Subcutaneous abdominal adipose tissue (tissue), 5 donors: ENCODE data around the gene SULT1A1.
"Not testable (repeated sequence)": the region's sequence is repeated elsewhere in the genome, so short reads cannot be mapped to it uniquely, and the experiment has no call there.

Experiments used
- H3K27ac ChIP-seq: one replicate; pipeline ENCODE4 v1.7.0; 2013; ENCODE audit warnings: low read depth, mild to moderate bottlenecking, inconsistent platforms, low read length, moderate library complexity
- H3K27me3 ChIP-seq, 5 donors: one replicate each; pipeline ENCODE4 v1.7.0; 2013; ENCODE audit warnings: low read length in 5 of 5, inconsistent platforms in 1 of 5; ENCODE audit not compliant: control insufficient read depth in 5 of 5, insufficient read depth in 4 of 5
- H3K36me3 ChIP-seq, 5 donors: one replicate each; pipeline ENCODE4 v1.7.0; 2013; ENCODE audit warnings: low read length in 5 of 5; ENCODE audit not compliant: control insufficient read depth in 5 of 5, insufficient read depth in 5 of 5
- H3K4me1 ChIP-seq, 5 donors: one replicate each; pipeline ENCODE4 v1.7.0; 2013; ENCODE audit warnings: low read length in 5 of 5, mild to moderate bottlenecking in 3 of 5, moderate library complexity in 1 of 5; ENCODE audit not compliant: control insufficient read depth in 5 of 5, insufficient read depth in 5 of 5
- H3K4me3 ChIP-seq, 5 donors: one replicate each; pipeline ENCODE4 v1.7.0; 2013; ENCODE audit warnings: low read length in 5 of 5, low read depth in 1 of 5
- H3K9ac ChIP-seq, 5 donors: one replicate each; pipeline ENCODE4 v1.7.0; 2013; ENCODE audit warnings: low read length in 5 of 5, mild to moderate bottlenecking in 4 of 5, moderate library complexity in 3 of 5
- H3K9me3 ChIP-seq, 5 donors: one replicate each; pipeline ENCODE4 v1.7.0; 2013; ENCODE audit warnings: low read length in 5 of 5; ENCODE audit not compliant: control insufficient read depth in 5 of 5
- donor health status: healthy.
- donor health status: healthy.
- donor health status: healthy.
- donor health status: healthy.
- donor health status: healthy.

The SULT1A1 gene

DNA sequence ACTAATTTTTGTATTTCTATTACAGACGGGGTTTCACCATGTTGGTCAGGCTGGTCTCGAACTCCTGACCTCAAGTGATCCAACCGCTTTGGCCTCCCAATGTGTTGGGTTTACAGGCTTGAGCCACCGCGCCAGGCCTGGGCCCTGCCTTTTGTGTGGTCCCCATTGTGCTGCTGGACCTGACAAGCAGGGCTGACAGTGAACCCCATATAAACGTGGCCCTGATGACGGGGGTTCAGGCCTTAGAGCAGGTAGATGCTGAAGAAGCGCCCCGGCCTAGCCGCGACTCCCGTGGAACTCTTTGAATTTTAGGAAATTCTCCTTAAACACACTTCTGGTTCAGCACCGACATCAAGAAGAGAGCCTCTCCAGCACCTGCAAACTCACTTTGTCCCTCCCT is 8.3 kb downstream of the SULT1A1 start:
- Histone ChIP-seq H3K36me3 (peaks cover 0 to 17% (median 3%) of the 10 kb centered on the region in 5 donors), H3K4me1 (peaks cover 0 to 16% (median 13%) of the 10 kb centered on the region in 5 donors)
- H3K9ac ChIP-seq, H3K4me3 ChIP-seq, H3K27me3 ChIP-seq, H3K9me3 ChIP-seq, H3K27ac ChIP-seq: not testable (repeated sequence)

- Histone ChIP-seq H3K36me3 (peaks cover 0 to 11% (median 2%) of the 10 kb centered on the region in 5 donors), H3K4me1 (peaks cover 0 to 22% (median 20%) of the 10 kb centered on the region in 5 donors)
- not testable (repeated sequence) for H3K27ac ChIP-seq, H3K9me3 ChIP-seq, H3K27me3 ChIP-seq, H3K9ac ChIP-seq, H3K4me3 ChIP-seq
Observed at GRCh38 chr16:28600965-28601364, 8.9 kb downstream of the SULT1A1 start.

DNA sequence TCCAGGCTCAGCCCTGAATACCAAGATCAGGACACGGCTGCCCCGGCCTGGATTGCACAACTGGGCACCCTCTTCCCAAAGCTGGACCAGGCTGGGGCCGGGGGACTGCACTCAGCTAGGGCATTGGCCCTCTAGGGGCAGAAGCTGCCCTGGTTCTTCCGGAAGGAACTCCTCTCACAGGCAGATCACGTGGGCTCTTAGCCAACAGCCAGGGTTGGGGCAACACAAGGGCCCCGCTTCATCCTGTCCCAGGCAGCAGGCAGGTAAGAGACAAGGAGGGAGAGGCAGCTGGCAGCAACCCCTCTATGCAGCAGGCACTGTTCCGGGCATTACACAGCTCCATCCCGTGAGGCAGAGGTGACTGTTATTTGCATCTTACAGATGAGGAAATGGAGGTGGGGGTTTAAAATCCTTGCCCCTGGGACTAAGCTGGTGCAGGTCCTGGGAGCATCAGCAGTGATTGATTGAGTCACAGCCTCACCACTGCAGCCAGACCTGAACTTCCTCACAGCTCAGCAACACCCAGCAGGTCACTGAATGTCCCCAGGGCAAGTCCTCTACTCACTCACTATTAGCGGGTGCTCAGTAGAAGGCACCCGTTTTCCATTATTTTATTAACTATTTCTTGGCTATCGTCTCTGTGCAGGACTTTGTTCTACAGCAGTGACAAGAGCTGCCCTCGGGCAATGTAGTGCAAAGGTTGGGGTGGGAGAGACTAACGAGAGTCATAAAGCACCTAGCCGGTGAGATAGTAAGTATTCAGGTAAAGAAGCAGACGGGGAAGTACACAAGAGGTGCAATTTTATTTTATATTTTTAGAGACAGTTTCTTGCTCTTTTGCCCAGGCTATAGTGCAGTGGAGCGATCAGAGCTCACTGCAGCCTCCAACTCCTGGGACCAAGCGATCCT is 10.2 kb downstream of the SULT1A1 start:
- not testable (repeated sequence) for H3K27ac ChIP-seq, H3K4me3 ChIP-seq, H3K36me3 ChIP-seq, H3K27me3 ChIP-seq, H3K9me3 ChIP-seq, H3K9ac ChIP-seq
- peaks cover 0 to 24% (median 21%) of the 10 kb centered on the region in 5 donors for H3K4me1 ChIP-seq

DNA sequence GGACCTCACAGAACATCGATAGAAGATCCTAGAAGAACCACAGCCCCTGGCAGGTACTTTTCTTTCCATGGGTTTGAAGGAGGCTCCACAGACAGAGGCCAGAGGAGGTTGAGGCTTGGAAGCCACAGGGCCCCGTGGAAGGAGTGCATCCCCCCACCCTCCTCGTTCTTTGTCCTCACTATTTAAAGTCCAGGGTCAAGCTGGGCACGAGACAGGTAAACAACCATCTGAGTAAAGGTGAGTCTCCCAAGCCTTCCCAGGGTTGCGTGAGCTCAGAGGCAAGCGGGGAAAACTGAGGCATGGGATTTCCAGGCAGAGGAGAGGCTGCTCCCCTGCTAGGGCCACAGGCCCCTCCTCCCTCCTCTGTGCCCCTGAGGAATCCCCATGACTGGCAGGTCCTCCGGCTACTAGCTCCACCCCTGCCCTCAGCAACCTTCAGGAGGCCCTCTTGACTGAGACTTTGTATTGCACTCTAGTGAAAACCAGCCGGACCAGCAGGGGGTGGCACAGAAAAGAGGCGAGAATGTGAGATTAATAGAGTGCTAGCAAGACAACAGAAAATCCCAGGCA is 12.1 kb downstream of the SULT1A1 start:
- Histone ChIP-seq H3K4me3 (no peak overlapping the region), H3K27me3 (peaks cover 0 to 2% (median 0%) of the 10 kb centered on the region in 5 donors), H3K27ac (no peak overlapping the region), H3K9me3 (no peaks in the 10 kb centered on the region), H3K4me1 (peaks cover 0 to 24% (median 21%) of the 10 kb centered on the region in 5 donors), H3K9ac (no peak overlapping the region), H3K36me3 (peaks cover 0 to 4% (median 0%) of the 10 kb centered on the region in 5 donors)

GRCh38 chr16:28596840-28597691 is 12.8 kb downstream of the SULT1A1 start, which contains the start of gene SULT1A2:
SULT1A2 (minus strand) TSS chr16:28597050; CDS start chr16:28595930, 1,120 bp downstream.
- peak within 1 kb of the TSS in 2 of 5 donors; percentile 11 to 47 for H3K9ac ChIP-seq

GRCh38 chr16:28596115-28596630 is 13.7 kb downstream of the SULT1A1 start:
- Histone ChIP-seq H3K27ac (no peak overlapping the region), H3K36me3 (peaks cover 0 to 15% (median 11%) of the 10 kb centered on the region in 5 donors), H3K27me3 (peaks cover 0 to 2% (median 0%) of the 10 kb centered on the region in 5 donors), H3K9ac (peak overlapping the region in 2 of 5 donors; percentile 11 to 47), H3K4me3 (peak overlapping the region in 3 of 5 donors; percentile 38 to 50 (median 40)), H3K4me1 (peaks cover 0 to 24% (median 21%) of the 10 kb centered on the region in 5 donors), H3K9me3 (no peaks in the 10 kb centered on the region)

More at GRCh38 chr16:28596840-28597691, 12.8 kb downstream of the SULT1A1 start, which contains the start of gene SULT1A2:
- Histone ChIP-seq H3K4me1 (peaks cover 0 to 24% (median 21%) of the 10 kb centered on the region in 5 donors), H3K27me3 (peaks cover 0 to 2% (median 0%) of the 10 kb centered on the region in 5 donors), H3K27ac (no peak within 1 kb of the TSS), H3K9me3 (no peaks in the 10 kb centered on the region), H3K36me3 (peaks cover 0 to 6% (median 2%) of the 10 kb centered on the region in 5 donors), H3K4me3 (peak within 1 kb of the TSS; percentile 4 to 50 (median 40))

GRCh38 chr16:28595451-28595850 is 14.4 kb downstream of the SULT1A1 start:
- Histone ChIP-seq H3K36me3 (peaks cover 0 to 22% (median 18%) of the 10 kb centered on the region in 5 donors), H3K4me1 (peaks cover 0 to 24% (median 21%) of the 10 kb centered on the region in 5 donors)
- H3K27ac ChIP-seq, H3K9me3 ChIP-seq, H3K27me3 ChIP-seq, H3K9ac ChIP-seq, H3K4me3 ChIP-seq: not testable (repeated sequence)

- Histone ChIP-seq H3K9me3 (no peaks in the 10 kb centered on the region), H3K4me1 (peaks cover 0 to 24% (median 21%) of the 10 kb centered on the region in 5 donors), H3K36me3 (peaks cover 0 to 46% (median 39%) of the 10 kb centered on the region in 5 donors), H3K27me3 (peaks cover 0 to 2% (median 0%) of the 10 kb centered on the region in 5 donors), H3K27ac (no peak overlapping the region), H3K9ac (no peak overlapping the region), H3K4me3 (no peak overlapping the region)
Observed at GRCh38 chr16:28592979-28593553, 16.8 kb downstream of the SULT1A1 start.

GRCh38 chr16:28592511-28592910 is 17.3 kb downstream of the SULT1A1 start:
- Histone ChIP-seq H3K27ac (no peak overlapping the region), H3K4me3 (no peak overlapping the region), H3K9ac (no peak overlapping the region), H3K4me1 (peaks cover 0 to 19% (median 16%) of the 10 kb centered on the region in 5 donors), H3K9me3 (no peaks in the 10 kb centered on the region), H3K36me3 (peaks cover 0 to 52% (median 42%) of the 10 kb centered on the region in 5 donors), H3K27me3 (no peaks in the 10 kb centered on the region)
